AG04449 (cell line): ENCODE data around the gene CTDSPL.
"Not testable (repeated sequence)": the region's sequence is repeated elsewhere in the genome, so short reads cannot be mapped to it uniquely, and the experiment has no call there.

Source experiments
- CTCF ChIA-PET: fragments of 350-600 bp; formaldehyde crosslinking; extraction: SDS; loops from one replicate; lab custom pipeline; 2021; ENCODE audit warnings: antibody characterized with exemption; lab: Yijun Ruan, JAX
- POLR2A ChIA-PET: fragments of 400-600, 350-600 bp; formaldehyde crosslinking; extraction: SDS; loops from one replicate; lab custom pipeline; 2020; ENCODE audit warnings: antibody characterized with exemption, inconsistent platforms; lab: Yijun Ruan, JAX
- DNase-seq: peaks from one replicate; pipeline ENCODE4 v3.0.0-alpha.2; 2010; ENCODE audit warnings: low read depth, low spot score
- H3K4me3 ChIP-seq: 2 replicates; pipeline ENCODE4 v1.5.1; 2011; ENCODE audit warnings: low read depth, mild to moderate bottlenecking, control low read depth, low read length
- TF ChIP-seq, protein P1 (sequence below): IDR thresholded peaks from one replicate; pipeline ENCODE4 v1.5.1; 2011; ENCODE audit warnings: mild to moderate bottlenecking, moderate library complexity, low read length, control low read depth, inconsistent platforms; ENCODE audit not compliant: insufficient read depth; ENCODE audit errors: missing control alignments

CTDSPL gene, protein sequence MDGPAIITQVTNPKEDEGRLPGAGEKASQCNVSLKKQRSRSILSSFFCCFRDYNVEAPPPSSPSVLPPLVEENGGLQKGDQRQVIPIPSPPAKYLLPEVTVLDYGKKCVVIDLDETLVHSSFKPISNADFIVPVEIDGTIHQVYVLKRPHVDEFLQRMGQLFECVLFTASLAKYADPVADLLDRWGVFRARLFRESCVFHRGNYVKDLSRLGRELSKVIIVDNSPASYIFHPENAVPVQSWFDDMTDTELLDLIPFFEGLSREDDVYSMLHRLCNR

DNA sequence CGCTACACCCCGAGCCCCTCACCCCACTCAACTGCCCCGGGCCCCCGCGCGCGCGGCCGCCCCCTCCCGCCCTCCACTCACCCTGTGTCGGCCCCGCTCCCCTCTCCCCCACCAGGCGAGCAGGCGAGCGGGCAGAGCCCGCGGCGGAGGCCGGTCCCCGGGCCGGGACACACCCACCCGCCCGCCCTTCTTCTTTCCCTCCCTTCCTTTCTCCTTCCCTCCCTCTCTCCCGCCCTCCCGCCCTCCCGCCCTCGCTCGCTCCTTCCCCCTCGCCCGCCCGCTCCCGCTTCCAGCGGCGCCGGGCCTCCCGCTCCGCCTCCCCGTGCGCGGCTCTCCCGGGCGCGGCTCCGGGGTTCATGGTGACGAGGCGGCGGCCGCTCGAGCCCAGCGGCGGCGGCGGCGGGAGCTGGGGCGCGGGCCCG is at the start of gene CTDSPL:
Gene CTDSPL, plus strand, starts transcription at position 261 of the 422 bp plus-strand sequence. CDS start 320 bp downstream, outside the sequence.
- H3K4me3 ChIP-seq = peak within 1 kb of the TSS; percentile 81
- POLR2A ChIA-PET = no interaction called here
- no peak for DNase-seq
- CTCF ChIA-PET = no interaction called here
- TF ChIP-seq, protein P1, sequence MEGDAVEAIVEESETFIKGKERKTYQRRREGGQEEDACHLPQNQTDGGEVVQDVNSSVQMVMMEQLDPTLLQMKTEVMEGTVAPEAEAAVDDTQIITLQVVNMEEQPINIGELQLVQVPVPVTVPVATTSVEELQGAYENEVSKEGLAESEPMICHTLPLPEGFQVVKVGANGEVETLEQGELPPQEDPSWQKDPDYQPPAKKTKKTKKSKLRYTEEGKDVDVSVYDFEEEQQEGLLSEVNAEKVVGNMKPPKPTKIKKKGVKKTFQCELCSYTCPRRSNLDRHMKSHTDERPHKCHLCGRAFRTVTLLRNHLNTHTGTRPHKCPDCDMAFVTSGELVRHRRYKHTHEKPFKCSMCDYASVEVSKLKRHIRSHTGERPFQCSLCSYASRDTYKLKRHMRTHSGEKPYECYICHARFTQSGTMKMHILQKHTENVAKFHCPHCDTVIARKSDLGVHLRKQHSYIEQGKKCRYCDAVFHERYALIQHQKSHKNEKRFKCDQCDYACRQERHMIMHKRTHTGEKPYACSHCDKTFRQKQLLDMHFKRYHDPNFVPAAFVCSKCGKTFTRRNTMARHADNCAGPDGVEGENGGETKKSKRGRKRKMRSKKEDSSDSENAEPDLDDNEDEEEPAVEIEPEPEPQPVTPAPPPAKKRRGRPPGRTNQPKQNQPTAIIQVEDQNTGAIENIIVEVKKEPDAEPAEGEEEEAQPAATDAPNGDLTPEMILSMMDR = no peak

DNA sequence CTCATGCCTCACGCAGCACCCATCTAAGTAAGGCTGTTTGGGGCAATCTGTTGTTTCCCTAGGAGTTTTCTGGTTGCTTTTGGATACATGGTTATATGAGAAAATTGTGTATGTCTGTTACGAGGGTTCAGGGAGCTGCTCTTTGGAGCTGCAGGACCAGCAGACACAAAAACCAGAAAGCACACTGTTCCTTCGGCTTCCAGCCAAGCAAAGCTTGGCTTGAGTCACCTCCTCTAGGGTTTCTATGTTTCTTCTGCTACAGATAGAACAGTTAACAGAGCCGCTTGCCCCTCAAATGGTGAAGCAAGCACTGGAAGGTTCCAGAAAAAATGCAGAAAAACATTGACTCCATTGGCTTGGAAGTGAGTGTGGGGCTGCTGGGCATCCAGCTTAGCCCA is 49.2 kb upstream of the CTDSPL start:
- DNase-seq = no peak
- CTCF ChIA-PET = interaction anchor here (4.2 kb wide), 1 partner anchor 13 kb away, joined by 15 read pairs; no protein-coding TSS in a partner anchor
- H3K4me3 ChIP-seq = no peak overlapping the region
- TF ChIP-seq, protein P1 = no peak
- POLR2A ChIA-PET = no interaction called here

DNA sequence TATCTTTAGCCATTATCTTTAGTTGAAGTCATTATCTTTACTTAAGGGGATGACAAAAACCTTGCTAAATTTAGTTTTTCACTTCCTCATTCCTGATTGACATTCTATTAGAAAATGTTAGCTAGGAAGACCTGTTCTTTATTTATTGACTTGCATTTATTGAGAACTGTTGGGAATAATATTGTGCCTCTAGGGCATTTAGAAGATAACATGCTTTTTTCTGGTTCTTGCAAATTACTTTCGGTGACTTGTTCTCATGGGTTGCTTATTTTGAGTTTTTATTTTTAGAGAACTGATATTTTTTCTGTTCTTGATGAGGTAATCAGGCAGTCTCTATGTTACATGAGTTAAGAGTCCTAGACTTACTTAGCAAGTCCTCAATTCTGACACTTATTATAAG is 48.3 kb upstream of the CTDSPL start:
- TF ChIP-seq, protein P1 = no peak
- ChIA-PET CTCF (interaction anchor here (0.7 to 4.2 kb wide), 5 partner anchors 12 to 504 kb away, joined by 3 to 15 read pairs (median 7); no protein-coding TSS in a partner anchor), POLR2A (no interaction called here)
- H3K4me3 ChIP-seq = no peak overlapping the region
- no peak for DNase-seq

DNA sequence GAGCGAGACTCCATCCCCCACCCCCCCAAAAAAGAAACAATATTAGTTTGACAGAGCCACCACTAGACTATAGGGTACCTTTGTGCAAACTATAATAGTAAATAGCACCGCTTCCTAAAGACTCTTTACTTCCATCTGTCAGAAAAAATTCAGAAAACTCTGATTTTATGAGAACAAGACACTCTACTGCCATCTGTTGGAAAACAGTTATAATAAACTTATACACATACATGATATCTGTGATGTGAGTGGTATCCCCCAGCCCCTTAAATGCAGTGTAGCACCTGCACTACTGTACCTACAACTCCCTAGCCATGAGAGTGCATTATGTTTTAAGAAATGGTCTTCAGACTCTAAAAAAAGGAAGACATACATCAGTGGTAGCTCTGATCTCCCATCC is 47.1 kb upstream of the CTDSPL start:
- ChIA-PET CTCF (interaction anchor here (0.6 to 4.2 kb wide), 9 partner anchors 9 to 1087 kb away, joined by 3 to 15 read pairs (median 4); no protein-coding TSS in a partner anchor), POLR2A (no interaction called here)
- no peak overlapping the region for H3K4me3 ChIP-seq
- DNase-seq = no peak
- TF ChIP-seq, protein P1 = no peak

DNA sequence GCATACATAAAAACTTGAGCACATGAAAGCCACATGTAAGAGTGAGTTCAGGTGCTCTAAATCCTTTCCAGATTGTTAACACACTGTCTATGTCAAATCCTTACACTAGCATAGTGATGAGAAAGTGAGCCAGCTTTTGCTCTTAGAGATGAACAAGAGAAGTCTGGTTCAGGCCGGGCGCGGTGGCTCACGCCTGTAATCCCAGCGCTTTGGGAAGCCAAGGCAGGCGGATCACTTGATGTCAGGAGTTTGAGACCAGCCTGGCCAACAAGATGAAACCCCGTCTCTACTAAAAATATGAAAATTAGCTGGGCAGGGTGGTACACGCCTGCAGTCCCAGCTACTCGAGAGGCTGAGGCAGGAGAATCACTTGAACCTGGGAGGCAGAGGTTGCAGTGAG is 46.5 kb upstream of the CTDSPL start:
- H3K4me3 ChIP-seq, DNase-seq, POLR2A ChIA-PET: not testable (repeated sequence)
- CTCF ChIA-PET = interaction anchor here (0.6 to 4.2 kb wide), 9 partner anchors 9 to 1088 kb away, joined by 3 to 15 read pairs (median 4); no protein-coding TSS in a partner anchor

DNA sequence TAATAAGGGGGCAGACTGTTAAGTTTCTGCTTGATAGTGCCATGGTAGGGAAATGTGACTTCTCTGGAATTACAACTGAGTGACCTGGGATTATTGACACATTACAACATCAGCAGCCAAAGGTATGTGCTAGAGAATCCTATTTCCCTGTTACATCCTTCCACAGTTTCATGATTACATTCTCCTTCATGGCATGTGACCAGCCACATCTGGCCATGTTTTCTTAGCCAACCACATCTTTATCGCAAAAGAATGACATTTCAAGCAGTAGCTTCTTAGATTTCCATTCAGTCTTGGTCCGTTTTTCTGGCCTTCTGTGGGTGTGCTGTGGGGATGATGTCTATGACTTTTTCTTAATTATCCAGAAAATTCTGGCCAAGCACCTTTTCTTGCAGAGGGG is 45.4 kb upstream of the CTDSPL start:
- DNase-seq = no peak
- ChIA-PET CTCF (interaction anchor here (1.0 to 4.2 kb wide), 7 partner anchors 10 to 507 kb away, joined by 3 to 15 read pairs (median 5); no protein-coding TSS in a partner anchor), POLR2A (no interaction called here)
- TF ChIP-seq, protein P1 = no peak
- no peak overlapping the region for H3K4me3 ChIP-seq
